Measurements from ENCODE around the gene TDRKH.

GRCh38 chr1:151756291-151756690 is 34.0 kb downstream of the TDRKH start:
- TF ChIP-seq CEBPB (IDR thresholded peaks at IDR 0.05), result no peak
- no peak for TF ChIP-seq RAD21 (IDR thresholded peaks at IDR 0.05; ENCODE audit: low read depth)
- no peak for TF ChIP-seq REST (IDR thresholded peaks at IDR 0.05; ENCODE audit: low read depth)
- TF ChIP-seq, protein P1, sequence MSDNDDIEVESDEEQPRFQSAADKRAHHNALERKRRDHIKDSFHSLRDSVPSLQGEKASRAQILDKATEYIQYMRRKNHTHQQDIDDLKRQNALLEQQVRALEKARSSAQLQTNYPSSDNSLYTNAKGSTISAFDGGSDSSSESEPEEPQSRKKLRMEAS (IDR thresholded peaks at IDR 0.05), result no peak
- TF ChIP-seq EP300 (IDR thresholded peaks at IDR 0.05; ENCODE audit: borderline replicate concordance), result no peak
- no peak for TF ChIP-seq CREB1 (IDR thresholded peaks at IDR 0.05; ENCODE audit: low read depth)
- no peak for TF ChIP-seq NFIC (IDR thresholded peaks at IDR 0.05)
- TF ChIP-seq ZBTB7A (IDR thresholded peaks at IDR 0.05; ENCODE audit: low read depth), result no peak
